SW 1271 (cell line): ENCODE measurements around the gene PRDM16.

Source experiments
- DNase-seq, 2 experiments: peaks; one replicate each; lab custom pipeline; 2025; lab: John Stamatoyannopoulos, UW

The PRDM16 gene

DNA sequence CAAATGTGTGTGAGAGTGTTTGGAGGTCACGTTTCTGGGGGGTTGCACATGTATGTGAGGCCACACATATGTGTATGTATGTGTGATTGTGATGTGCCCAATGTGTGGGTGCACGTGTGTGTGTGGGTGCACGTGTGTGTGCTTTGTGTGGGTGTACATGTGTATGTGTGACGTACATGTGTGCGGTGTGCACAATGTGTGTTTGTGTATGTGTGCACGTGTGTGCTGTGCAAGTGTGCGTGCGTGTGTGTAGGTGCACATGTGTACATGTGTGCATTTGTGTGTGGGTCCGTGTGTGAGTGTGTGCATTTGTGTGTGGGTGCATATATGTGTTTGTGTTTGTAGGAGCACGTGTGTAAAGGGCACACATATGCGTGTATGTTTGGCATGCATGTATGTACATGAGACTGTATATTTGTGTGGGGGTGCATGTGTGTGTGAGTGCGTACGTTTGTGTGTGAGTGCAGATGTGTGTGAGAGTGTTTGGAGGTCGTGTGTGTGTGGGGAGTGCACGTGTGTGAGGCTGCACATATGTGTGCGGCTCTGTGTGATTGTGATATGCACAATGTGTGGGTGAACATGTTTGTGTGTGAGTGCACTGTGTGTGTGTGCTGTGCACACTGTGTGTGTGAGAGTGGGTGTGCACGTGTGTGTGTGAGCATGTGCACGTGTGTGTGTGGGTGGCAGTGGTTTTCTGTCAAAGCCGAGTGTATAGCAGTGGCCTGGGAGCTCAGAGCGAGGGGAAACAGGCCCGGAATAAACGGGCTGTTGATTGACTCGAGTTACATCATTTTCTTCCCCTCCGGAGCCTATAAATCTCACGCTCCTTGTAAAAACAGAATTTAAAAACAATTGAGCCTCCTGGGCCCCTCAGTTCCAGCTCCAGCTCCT is 252.8 kb downstream of the PRDM16 start:
- no peak for DNase-seq

DNA sequence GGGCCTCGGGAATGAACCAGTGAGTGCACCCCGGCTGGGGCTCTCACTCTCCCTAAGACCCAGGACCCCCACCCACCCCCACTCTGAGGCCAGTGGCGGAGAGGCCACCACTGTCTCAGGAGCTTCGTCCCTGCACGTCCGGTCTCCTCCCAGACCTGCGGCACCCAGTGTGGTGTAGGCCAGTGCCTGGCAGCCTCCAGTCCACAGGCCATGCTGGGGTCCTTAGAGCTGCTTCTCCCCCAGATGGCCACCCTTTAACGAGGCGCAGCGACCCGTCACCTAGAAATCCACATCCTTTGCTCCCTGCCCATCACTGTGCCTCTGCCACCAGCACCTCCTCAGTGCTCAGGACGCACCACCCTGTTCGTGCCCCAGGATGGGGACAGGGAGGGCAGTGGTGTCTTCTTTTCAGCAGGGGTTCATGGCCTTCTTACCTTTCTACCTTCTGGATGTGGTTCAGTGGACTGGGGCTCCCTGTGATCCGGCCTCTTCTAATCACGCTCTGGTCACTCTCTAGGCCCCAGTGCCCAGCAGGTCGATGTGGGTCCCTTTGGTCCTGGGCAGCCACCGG is 253.5 kb downstream of the PRDM16 start:
- DNase-seq = no peak

- no peak for DNase-seq
Observed at GRCh38 chr1:3323021-3323795, 254.2 kb downstream of the PRDM16 start.

GRCh38 chr1:3323796-3324703 is 255.0 kb downstream of the PRDM16 start:
- no peak for DNase-seq

GRCh38 chr1:3324704-3325535 is 255.9 kb downstream of the PRDM16 start:
- DNase-seq = no peak

DNA sequence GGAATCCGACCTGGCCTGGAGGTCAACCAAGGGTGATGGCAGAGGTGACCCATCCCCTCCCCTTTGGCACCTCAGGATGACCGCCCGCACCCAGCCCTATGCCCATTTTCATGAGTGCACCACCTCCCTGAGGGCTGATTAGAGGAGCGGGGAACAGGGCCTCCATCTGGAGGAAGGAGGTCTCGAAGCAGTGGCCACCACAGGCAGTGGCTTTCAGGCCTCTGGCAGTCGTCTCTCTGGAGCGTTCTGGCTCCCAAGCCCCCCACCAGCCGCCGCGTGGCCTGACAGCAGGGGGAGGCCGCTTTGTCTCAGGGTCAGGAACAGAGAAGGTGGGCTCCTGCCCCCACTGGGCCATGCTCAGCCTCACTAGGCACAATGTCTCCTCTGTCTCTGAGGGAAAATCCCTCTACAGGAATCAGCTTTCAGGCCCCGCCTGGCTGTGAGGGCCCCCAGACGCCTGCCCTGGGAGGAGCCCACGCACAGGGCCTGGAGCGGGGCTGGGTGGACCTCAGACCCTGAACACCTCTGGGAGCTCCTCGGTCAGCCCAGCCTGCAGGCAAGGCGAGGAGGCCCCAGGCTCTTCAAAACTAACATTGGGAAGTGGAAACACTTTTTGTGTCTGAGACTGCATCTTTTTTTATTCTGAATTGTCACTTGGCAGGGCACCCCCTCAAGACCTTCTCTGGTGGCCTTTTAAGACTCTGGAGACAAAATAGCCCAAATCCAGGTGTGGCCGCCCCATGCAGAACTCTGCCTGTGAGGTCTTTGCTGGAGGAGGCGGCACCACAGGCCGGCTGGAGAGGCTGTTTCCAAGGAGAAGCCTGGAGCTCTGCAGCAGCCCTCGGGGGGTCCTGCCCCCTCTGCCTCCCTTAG is 257.7 kb downstream of the PRDM16 start:
- no peak for DNase-seq

GRCh38 chr1:3327389-3327702 is 258.3 kb downstream of the PRDM16 start:
- no peak for DNase-seq

DNA sequence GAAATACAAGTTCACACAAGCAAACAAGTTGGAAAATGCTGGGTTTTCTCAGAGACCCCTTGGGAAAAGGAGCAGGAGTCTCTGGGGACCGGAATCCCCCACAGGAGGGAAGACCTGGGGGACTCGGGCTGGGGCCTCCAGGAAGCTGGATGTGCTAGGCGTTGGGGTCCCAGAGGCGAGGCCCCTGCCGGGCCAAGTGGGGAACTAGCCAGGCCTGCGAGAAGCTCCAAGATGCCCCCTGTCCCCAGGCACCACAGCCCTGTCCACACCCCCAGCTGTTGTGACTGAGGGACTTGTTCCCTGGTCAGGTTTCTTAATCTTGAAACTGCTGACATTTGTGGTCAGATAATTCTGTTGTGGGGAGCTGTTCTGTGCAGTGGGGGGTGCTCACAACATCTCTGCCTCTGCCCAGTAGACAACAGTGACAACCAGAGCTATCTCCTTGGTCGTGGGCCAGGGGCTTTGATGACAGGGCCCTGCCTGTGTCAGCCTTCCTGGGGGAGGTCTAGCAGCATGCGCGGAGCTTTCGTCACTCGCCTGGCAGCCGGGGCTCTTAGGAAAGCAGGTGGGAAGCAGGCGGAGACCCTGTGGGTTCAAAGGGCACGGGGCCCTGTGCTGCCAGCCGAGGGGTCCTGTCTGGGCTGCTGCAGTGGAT is 259.1 kb downstream of the PRDM16 start:
- no peak for DNase-seq

DNA sequence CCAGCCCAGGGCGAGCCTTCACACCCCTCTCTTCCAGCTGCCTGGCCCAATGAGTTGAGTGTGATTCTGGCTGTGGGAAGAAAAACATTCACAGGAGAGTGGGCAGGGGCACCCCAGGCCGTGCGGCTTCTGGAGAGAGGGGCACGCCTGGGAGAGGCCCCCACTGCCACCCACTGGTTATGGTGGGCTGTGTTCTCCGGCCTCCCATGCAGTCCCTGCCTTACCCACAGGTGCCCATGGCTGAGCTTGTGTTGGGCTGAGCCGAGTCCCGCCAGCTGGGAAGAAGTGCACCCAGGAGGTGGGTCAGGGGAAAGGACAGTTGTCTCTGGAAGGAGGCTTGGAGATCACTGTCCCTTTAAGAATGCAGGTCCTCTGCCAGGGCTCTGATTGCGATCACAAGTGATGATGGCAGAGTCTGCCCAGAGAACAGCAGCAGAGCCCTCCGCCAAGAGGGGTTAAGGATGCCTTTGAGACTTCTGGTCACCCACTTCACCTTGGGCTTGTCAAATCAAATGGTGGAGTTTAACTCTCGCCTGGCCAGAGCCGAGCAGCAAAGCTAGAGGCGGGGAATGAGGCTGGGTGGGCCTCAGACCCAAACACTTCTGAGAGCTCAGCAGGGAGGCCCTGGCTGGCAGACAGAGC is 260.8 kb downstream of the PRDM16 start:
- DNase-seq = no peak

DNA sequence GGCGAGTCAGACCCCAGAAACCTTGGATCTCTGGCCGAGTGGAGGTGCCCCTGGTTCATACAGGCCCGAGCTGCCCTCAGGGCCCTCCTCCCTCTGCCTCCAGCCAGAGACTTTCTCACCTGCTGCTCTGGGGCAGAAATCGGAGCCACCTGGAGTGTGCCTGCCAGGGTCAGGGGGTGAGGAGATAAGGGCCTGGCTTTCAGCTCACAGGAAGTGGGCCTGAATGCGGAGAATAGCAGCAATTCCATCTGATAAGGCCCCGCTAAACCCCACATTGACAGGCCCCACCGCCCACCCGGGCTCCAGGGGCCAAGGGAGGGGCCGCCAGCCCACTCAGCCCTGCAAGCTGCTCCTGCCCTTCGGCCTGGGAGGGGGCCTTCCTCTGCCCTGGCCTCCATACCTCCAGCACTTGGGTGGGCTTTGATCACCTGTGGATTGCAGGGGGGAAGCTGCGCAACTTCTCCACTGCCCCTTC is 261.8 kb downstream of the PRDM16 start:
- no peak for DNase-seq

DNA sequence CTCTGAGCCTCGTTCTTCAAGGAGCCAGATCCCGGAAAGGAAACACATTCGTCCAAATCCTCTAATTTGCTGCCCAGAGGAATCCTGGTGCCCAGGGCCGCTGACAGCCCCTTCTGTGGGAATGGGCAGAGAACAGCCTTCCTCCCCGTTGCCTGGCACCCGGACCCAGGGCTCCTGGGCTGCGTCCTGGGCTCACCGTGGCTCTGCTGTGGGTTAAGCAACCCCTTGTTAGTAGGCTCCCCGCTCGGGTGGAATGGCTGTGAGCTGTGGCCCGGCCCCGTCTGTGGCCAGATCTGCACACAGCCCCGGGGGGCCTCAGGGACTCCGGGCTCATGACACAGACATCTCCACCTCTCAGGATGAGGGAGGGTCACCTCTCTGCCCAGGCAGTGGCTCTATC is 262.6 kb downstream of the PRDM16 start:
- DNase-seq = no peak

GRCh38 chr1:3332043-3332442 is 263.0 kb downstream of the PRDM16 start:
- DNase-seq = no peak

- DNase-seq = no peak
Observed at GRCh38 chr1:3332662-3333061, 263.7 kb downstream of the PRDM16 start.

- DNase-seq = no peak
Observed at GRCh38 chr1:3333903-3334302, 264.9 kb downstream of the PRDM16 start.

GRCh38 chr1:3334366-3334765 is 265.4 kb downstream of the PRDM16 start:
- no peak for DNase-seq

DNA sequence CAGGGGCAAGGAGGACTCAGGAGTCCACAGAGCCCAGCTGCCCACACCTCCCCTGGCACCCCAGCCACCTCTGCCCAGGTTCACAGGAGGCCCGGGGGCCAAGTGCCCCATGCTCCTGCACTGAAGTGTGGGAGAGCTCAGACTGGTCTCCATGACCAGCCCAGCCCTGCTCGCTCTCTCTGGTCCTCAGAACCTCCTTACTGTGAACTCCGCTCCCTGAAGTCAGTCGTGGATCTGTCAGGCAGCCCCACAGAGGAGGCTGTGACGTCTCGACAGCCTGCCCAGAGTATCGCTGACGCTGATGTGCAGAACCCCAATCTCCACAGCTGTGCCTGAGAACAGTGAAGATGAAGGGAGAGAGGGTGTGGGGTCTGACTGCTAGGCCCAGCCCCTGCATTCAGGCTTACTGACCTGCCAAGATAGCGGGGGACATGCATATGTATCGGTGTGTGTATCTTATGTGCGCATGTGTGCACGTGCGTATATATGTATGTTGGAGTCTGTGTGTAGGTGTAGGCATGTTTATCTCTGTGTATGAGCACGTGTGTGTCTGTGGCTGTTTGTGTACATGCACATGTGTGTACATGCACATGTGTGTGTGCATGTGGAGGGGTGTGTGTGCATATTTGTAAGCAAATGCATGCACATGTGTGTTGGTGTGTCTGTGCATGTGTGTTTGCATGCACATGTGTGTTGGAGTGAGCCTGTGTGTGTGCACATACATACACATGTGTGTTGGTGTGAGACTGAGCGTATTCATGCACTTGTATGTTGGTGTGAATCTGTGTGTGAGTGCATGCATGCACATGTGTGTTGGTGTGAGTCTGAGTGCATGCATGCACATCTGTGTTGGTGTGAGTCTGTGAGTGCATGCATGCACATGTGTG is 267.0 kb downstream of the PRDM16 start:
- no peak for DNase-seq

DNA sequence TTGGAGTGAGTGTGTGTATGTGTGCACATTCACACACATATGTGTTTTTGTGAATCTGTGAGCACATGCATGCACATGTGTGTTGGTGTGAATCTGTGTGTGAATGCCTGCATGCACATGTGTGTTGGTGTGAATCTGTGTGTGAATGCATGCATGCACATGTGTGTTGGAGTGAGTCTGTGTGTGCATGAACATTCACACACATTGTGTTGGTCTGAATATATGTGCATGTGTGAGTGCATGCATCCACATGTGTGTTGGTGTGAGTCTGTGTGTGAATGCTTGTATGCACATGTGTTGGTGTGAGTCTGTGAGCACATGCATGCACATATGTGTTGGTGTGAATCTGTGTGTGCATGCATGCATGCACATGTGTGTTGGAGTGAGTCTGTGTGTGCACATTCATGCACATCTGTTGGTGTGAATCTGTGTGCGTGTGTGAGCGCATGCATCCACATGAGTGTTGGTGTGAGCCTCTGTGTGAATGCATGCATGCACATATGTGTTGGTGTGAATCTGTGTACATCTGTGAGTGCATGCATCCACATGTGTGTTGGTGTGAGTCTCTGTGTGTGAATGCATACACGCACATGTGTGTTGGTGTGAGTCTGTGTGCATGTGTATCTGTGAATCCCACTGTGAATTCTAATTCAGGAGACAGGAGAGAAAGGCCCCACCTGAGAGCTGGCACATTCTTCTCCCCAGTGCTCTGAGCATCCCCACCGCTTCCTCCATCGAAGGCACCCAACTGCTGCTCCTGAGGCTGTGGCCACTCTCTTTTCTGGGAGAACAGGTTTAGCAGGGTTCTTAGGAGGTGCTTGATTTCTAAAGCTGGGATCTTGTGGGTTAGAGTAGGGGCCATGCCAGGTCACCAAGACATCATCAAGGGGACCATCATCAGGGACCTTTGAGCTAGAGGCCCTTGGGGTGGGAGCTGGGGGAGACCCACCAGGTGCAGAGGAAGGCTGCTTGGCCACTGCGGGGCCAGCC is 267.9 kb downstream of the PRDM16 start:
- no peak for DNase-seq
